MM.1S (cell line): Measurements from ENCODE around the gene CHN2.

ENCODE experiments used
- DNase-seq: peaks from one replicate; pipeline ENCODE4 v3.0.0-alpha.2; 2015
- H2AFZ ChIP-seq: fragments of 300-600 bp; sonication (generic); 2 replicates; pipeline ENCODE4 v1.6.0; 2016; ENCODE audit warnings: antibody characterized with exemption, low read length
- H3F3A ChIP-seq: fragments of 300-600 bp; sonication (generic); 2 replicates; pipeline ENCODE4 v1.6.1; 2016; ENCODE audit warnings: mild to moderate bottlenecking, antibody characterized with exemption, low read length, moderate library complexity, mixed read lengths; ENCODE audit not compliant: insufficient read depth
- H3K27ac ChIP-seq: fragments of 300-600 bp; sonication (generic); 2 replicates; pipeline ENCODE4 v1.5.1; 2016; ENCODE audit warnings: mild to moderate bottlenecking, low read length
- H3K27me3 ChIP-seq: fragments of 300-600 bp; sonication (generic); replicated peaks from 2 replicates; pipeline ENCODE4 v1.6.0; 2016; ENCODE audit warnings: low read length; ENCODE audit not compliant: insufficient read depth
- H3K36me3 ChIP-seq: fragments of 300-600 bp; sonication (generic); replicated peaks from 2 replicates; pipeline ENCODE4 v1.6.1; 2016; ENCODE audit warnings: mild to moderate bottlenecking, low read length, mixed read lengths; ENCODE audit not compliant: insufficient read depth
- H3K4me1 ChIP-seq: fragments of 300-600 bp; sonication (generic); 2 replicates; pipeline ENCODE4 v1.6.1; 2016; ENCODE audit warnings: low read length, mixed read lengths
- H3K4me2 ChIP-seq: fragments of 300-600 bp; sonication (generic); 2 replicates; pipeline ENCODE4 v1.6.0; 2016; ENCODE audit warnings: low read depth, low read length
- H3K4me3 ChIP-seq: fragments of 300-600 bp; sonication (generic); 2 replicates; pipeline ENCODE4 v1.5.1; 2016; ENCODE audit warnings: low read length, mixed read lengths
- H3K79me2 ChIP-seq: fragments of 300-600 bp; sonication (generic); 2 replicates; pipeline ENCODE4 v1.6.1; 2016; ENCODE audit warnings: mixed run types, low read length, mixed read lengths
- H3K9ac ChIP-seq: fragments of 300-600 bp; sonication (generic); 2 replicates; pipeline ENCODE4 v1.6.1; 2016; ENCODE audit warnings: low read length, mixed read lengths
- H3K9me2 ChIP-seq: fragments of 300-600 bp; sonication (generic); replicated peaks from 2 replicates; pipeline ENCODE4 v1.6.1; 2016; ENCODE audit warnings: mild to moderate bottlenecking, low read length, mixed read lengths; ENCODE audit not compliant: insufficient read depth
- H3K9me3 ChIP-seq: fragments of 300-600 bp; sonication (generic); replicated peaks from 2 replicates; pipeline ENCODE4 v1.6.1; 2016; ENCODE audit warnings: mild to moderate bottlenecking, low read length, mixed read lengths; ENCODE audit not compliant: insufficient read depth
- H4K20me1 ChIP-seq: fragments of 300-600 bp; sonication (generic); 2 replicates; pipeline ENCODE4 v1.6.1; 2016; ENCODE audit warnings: mild to moderate bottlenecking, low read length, moderate library complexity, mixed read lengths; ENCODE audit not compliant: insufficient read depth
- EZH2 ChIP-seq: fragments of 300-600 bp; sonication (generic); optimal IDR thresholded peaks from 2 replicates; pipeline ENCODE3; 2017; ENCODE audit warnings: low read depth, mild to moderate bottlenecking, antibody characterized with exemption, low read length, mixed read lengths
- EZH2phosphoT487 ChIP-seq: fragments of 300-600 bp; sonication (generic); IDR thresholded peaks from 2 replicates; pipeline ENCODE4 v1.6.1; 2018; ENCODE audit warnings: antibody characterized with exemption, low read length
- TF ChIP-seq, protein P1 (sequence below): fragments of 300-600 bp; sonication (generic); IDR thresholded peaks from 2 replicates; pipeline ENCODE4 v1.5.1; 2016; ENCODE audit warnings: antibody characterized with exemption, low read length, mixed read lengths

The CHN2 gene

DNA sequence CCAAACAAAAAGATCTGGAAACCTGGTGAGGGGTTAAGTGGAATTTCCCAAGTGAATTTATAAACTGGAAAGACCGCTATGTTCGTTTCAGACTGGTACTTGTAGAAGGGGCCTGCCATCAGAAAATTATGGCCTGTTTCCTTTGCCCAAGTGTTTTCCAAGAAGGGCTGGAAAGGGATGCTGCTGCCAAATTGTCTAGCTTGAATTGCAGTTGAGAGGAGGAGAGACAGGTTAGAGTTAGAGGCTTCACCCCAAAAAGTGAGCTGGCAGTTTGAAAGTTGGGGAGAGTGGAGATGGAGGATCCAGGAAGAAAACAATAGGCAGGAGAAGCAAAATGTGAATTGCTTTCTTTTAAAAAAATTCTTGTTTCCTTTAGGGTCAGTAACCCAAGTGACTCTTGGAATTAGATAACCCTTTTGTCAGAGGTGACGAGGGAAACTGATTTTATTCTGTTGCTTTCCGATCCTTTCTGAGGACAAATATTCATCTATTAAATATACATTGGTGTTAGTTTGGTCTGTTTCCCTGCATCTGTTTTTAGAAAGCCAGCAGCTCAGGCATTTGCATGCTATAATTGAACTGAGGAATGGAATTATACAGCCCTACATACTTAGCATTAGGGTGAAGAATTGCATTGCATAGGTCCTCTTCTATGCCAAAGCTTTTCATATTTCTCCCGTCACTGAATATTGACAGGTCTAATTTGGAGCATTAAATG lies 286.5 kb downstream of the CHN2 start:
- DNase-seq: no peak

DNA sequence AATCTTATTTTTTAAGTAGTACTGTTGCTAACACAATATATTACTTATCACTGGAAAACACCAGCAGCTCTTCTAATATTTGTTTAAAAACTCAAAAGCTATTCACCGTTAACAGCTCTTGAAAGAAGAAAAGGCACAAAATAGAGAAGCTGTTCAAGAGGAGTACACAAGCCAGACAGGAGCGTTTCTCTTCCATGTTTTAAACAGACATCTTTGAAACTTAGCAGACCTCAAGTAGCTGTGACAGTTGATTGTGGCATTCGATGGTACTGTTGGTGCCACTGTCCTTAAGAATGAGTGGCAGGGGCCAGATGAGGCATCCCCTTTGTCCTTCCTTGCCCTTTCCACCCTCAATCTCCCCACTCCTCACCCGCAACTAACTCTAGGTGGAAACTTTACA lies 287.5 kb downstream of the CHN2 start:
- H3K27me3 ChIP-seq: no peaks in the 10 kb centered on the region
- no peaks in the 10 kb centered on the region for H3F3A ChIP-seq
- H3K9ac ChIP-seq: no peak overlapping the region
- H3K9me2 ChIP-seq: no peaks in the 10 kb centered on the region
- no peak overlapping the region for H2AFZ ChIP-seq
- H3K4me3 ChIP-seq: no peak overlapping the region
- H3K9me3 ChIP-seq: no peaks in the 10 kb centered on the region
- H3K4me2 ChIP-seq: no peak overlapping the region
- H3K4me1 ChIP-seq: no peaks in the 10 kb centered on the region
- H3K27ac ChIP-seq: no peak overlapping the region
- no peaks in the 10 kb centered on the region for H4K20me1 ChIP-seq
- H3K79me2 ChIP-seq: no peaks in the 10 kb centered on the region
- H3K36me3 ChIP-seq: no peaks in the 10 kb centered on the region
- no peak for DNase-seq
- TF ChIP-seq EZH2phosphoT487: no peak
- TF ChIP-seq EZH2: no peak
- TF ChIP-seq, protein P1, sequence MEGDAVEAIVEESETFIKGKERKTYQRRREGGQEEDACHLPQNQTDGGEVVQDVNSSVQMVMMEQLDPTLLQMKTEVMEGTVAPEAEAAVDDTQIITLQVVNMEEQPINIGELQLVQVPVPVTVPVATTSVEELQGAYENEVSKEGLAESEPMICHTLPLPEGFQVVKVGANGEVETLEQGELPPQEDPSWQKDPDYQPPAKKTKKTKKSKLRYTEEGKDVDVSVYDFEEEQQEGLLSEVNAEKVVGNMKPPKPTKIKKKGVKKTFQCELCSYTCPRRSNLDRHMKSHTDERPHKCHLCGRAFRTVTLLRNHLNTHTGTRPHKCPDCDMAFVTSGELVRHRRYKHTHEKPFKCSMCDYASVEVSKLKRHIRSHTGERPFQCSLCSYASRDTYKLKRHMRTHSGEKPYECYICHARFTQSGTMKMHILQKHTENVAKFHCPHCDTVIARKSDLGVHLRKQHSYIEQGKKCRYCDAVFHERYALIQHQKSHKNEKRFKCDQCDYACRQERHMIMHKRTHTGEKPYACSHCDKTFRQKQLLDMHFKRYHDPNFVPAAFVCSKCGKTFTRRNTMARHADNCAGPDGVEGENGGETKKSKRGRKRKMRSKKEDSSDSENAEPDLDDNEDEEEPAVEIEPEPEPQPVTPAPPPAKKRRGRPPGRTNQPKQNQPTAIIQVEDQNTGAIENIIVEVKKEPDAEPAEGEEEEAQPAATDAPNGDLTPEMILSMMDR: no peak

More for the DNA sequence above, 286.5 kb downstream of the CHN2 start:
- H3K9me2 ChIP-seq: no peaks in the 10 kb centered on the region
- no peak overlapping the region for H3K4me2 ChIP-seq
- no peak overlapping the region for H3K27ac ChIP-seq
- H3K9me3 ChIP-seq: no peaks in the 10 kb centered on the region
- no peak overlapping the region for H3K9ac ChIP-seq
- no peaks in the 10 kb centered on the region for H3F3A ChIP-seq
- no peaks in the 10 kb centered on the region for H3K4me1 ChIP-seq
- H4K20me1 ChIP-seq: no peaks in the 10 kb centered on the region
- no peaks in the 10 kb centered on the region for H3K79me2 ChIP-seq
- no peak overlapping the region for H2AFZ ChIP-seq
- TF ChIP-seq EZH2: no peak
- no peak for TF ChIP-seq EZH2phosphoT487
- TF ChIP-seq, protein P1: no peak
- no peaks in the 10 kb centered on the region for H3K36me3 ChIP-seq
- H3K27me3 ChIP-seq: no peaks in the 10 kb centered on the region
- H3K4me3 ChIP-seq: no peak overlapping the region

DNA sequence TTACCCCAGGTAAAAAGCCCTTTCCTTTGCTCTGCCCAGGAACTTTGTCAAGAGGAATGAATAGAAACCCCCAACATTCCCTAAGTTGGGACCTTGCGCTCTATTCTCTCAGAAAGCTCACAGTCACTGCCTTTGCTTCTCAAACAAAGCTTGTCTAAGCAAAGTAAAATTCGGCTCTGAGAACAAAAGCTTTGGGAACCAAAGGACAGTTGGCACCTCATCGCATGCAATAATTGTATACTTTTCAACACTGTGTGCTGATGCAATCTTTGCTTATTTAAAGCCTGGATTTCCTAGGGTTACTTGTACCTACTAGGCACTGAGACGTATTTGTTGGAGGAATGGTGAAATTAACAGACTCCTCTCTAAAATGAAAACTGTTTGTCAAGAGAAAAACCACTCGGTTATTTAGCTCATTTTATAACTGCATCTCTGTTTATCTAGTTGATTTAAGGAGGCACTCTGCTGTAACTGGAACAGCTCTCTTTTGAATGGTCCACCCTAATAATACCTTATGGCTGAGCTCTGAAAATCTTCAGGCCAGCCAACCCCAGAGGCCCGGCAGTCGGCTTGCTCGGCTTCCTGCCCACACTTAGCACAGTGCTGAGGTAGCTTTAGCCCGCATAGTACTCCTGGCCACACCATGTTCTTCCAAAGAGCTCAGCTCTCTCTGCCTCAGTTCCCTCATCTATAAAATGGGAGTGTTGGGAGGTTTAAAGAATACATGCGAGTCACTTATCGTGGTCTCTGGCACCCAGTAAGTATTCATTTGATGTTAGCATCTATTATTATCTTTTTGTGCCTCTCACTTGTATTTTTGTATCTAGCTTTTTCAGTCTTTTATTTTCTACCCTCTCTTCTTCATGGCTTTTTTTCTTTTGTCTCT lies 288.9 kb downstream of the CHN2 start:
- H3K27ac ChIP-seq: no peak overlapping the region
- TF ChIP-seq EZH2 (no peak), EZH2phosphoT487 (no peak)
- TF ChIP-seq, protein P1: no peak
- no peaks in the 10 kb centered on the region for H3K36me3 ChIP-seq
- no peaks in the 10 kb centered on the region for H3K9me2 ChIP-seq
- no peak overlapping the region for H2AFZ ChIP-seq
- no peaks in the 10 kb centered on the region for H3K79me2 ChIP-seq
- no peaks in the 10 kb centered on the region for H3K9me3 ChIP-seq
- H3F3A ChIP-seq: no peaks in the 10 kb centered on the region
- H3K4me3 ChIP-seq: no peak overlapping the region
- H4K20me1 ChIP-seq: no peaks in the 10 kb centered on the region
- H3K4me1 ChIP-seq: no peaks in the 10 kb centered on the region
- H3K4me2 ChIP-seq: no peak overlapping the region
- DNase-seq: no peak
- no peak overlapping the region for H3K9ac ChIP-seq
- H3K27me3 ChIP-seq: no peaks in the 10 kb centered on the region
